Kidney (tissue), 14 donors: ENCODE data around the gene CRB3. TPM values are rescaled to one million over a fixed set of nuclear protein-coding genes. Genes with fewer than 3 reads are reported as not detected.
A peak's percentile ranks its signal among the peaks of the same experiment; 100 is the strongest.

ENCODE experiments used
- DNase-seq, 5 donors: peaks; one replicate each; pipeline ENCODE4 v3.0.0-alpha.2; 2013 to 2020
- FAIRE-seq: peaks from 2 replicates; lab custom pipeline; 2012; peaks lifted over from hg19 to GRCh38; lab: Jason Lieb, UNC
- H3K27ac ChIP-seq, 2 donors: one replicate each; pipeline ENCODE4 v1.7.0; 2013; ENCODE audit warnings: low read depth in 2 of 2, low read length in 2 of 2, inconsistent platforms in 1 of 2
- H3K27me3 ChIP-seq: one replicate; pipeline ENCODE4 v1.7.1; 2013; ENCODE audit warnings: low read length, inconsistent platforms; ENCODE audit not compliant: control insufficient read depth, insufficient read depth
- H3K36me3 ChIP-seq, 3 donors: one replicate each; pipeline versions ENCODE4 v1.7.0 to v1.7.1; 2013; ENCODE audit warnings: low read length in 3 of 3, control low read depth in 1 of 3, inconsistent platforms in 1 of 3; ENCODE audit not compliant: insufficient read depth in 3 of 3, control insufficient read depth in 2 of 3
- H3K4me1 ChIP-seq, 3 donors: one replicate each; pipeline versions ENCODE4 v1.7.0 to v1.7.1; 2013; ENCODE audit warnings: low read length in 3 of 3, inconsistent platforms in 1 of 3, low read depth in 1 of 3; ENCODE audit not compliant: control insufficient read depth in 2 of 3, insufficient read depth in 2 of 3
- H3K4me3 ChIP-seq, 3 donors: one replicate each; pipeline versions ENCODE4 v1.7.0 to v1.8.1; 2013; ENCODE audit warnings: low read length in 3 of 3, control low read depth in 1 of 3, inconsistent platforms in 1 of 3
- H3K9ac ChIP-seq, 3 donors: one replicate each; pipeline versions ENCODE4 v1.7.0 to v1.7.1; 2013; ENCODE audit warnings: low read length in 3 of 3, control low read depth in 1 of 3, inconsistent platforms in 1 of 3
- H3K9me3 ChIP-seq, 3 donors: one replicate each; pipeline versions ENCODE4 v1.7.0 to v1.7.1; 2013; ENCODE audit warnings: low read length in 3 of 3, control low read depth in 1 of 3, inconsistent platforms in 1 of 3; ENCODE audit not compliant: control insufficient read depth in 2 of 3, insufficient read depth in 1 of 3
- CTCF ChIP-seq: IDR thresholded peaks from 3 replicates; pipeline ENCODE4 v1.5.1; 2012; ENCODE audit warnings: mild to moderate bottlenecking, moderate library complexity, borderline replicate concordance; ENCODE audit not compliant: insufficient read depth; ENCODE audit errors: extremely low read depth
- intact Hi-C: fragments of 100-400 bp; cut with DNase I; formaldehyde crosslinking; loops from one replicate; pipeline ENCODE4 v1.11.1; 2022
- polyA plus RNA-seq: library from polyadenylated mRNA; stranded (reverse); fragments of 350-450 nt; fragmentation: Illumina TruSeq; extraction: RNeasy Lipid Tissue Mini Kit (QIAGEN cat#74804); gene quantifications from one replicate; pipeline ENCODE4 v1.2.3, GENCODE V29; 2014; ENCODE audit warnings: low read depth, low replicate concordance; ENCODE audit not compliant: insufficient read depth
- total RNA-seq: library from RNA; stranded (reverse); fragmentation: NEBNext Ultra II Directional; extraction: Animal tissue kit (Norgen Biotek cat#: 25700); gene quantifications from one replicate; pipeline ENCODE4 v1.2.1, GENCODE V29; 2021
- donor health status: control.
- donor health status: control.
- donor health status: control.
- donor health status: control.
- donor health status: control.
- donor health status: DM: yes; HTN: yes; CAD: no.
- donor health status: Normal renal cell carcinoma (clear cell type).

Gene CRB3
- total and polyA plus RNA-seq, 2 donors from 2014 or later: 51.9 to 58.2 TPM

GRCh38 chr19:6457958-6458694 is 5.9 kb upstream of the CRB3 start:
- no peak for TF ChIP-seq CTCF
- FAIRE-seq: no peak
- intact Hi-C loops: no loop called here
- Histone ChIP-seq H3K4me3 (peak overlapping the region in 1 of 3 donors; percentile 88), H3K27ac (no peak overlapping the region), H3K9me3 (no peaks in the 10 kb centered on the region), H3K9ac (peak overlapping the region in 1 of 3 donors; percentile 61), H3K27me3 (no peaks in the 10 kb centered on the region), H3K36me3 (peaks cover 6 to 21% (median 7%) of the 10 kb centered on the region in 3 donors), H3K4me1 (peaks cover 0 to 11% (median 3%) of the 10 kb centered on the region in 3 donors)
- DNase-seq: peak in 2 of 5 donors; percentile 14 to 50

DNA sequence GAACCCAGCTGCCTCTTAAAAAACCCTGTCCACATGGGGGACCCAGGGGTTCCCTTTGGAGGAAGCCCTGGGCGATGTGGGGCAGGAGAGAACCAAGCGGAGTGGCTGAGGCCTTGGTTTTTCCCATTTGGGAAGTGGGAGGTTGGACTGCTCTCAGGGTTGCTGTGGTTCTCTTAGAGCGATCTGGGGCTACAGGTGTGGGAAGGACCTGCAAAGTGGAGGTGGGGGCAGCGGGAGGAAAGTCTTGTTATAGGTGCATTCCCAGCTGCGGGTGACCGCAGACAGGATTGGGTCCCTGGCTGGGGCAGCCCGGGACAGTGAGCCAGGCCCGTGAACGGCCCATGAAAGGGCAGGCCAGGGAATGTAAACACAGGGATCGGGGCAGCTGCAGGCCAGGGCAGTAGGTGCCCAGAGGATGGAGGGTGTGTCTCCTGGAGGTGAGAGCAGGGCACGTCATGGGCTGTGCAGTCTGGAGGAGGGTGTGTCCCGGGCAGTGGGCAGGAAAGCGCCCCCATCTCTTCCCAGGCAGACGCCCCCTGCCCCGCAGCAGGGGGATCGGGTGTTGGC is 5.3 kb upstream of the CRB3 start:
- no peak for FAIRE-seq
- intact Hi-C loops: no loop called here

DNA sequence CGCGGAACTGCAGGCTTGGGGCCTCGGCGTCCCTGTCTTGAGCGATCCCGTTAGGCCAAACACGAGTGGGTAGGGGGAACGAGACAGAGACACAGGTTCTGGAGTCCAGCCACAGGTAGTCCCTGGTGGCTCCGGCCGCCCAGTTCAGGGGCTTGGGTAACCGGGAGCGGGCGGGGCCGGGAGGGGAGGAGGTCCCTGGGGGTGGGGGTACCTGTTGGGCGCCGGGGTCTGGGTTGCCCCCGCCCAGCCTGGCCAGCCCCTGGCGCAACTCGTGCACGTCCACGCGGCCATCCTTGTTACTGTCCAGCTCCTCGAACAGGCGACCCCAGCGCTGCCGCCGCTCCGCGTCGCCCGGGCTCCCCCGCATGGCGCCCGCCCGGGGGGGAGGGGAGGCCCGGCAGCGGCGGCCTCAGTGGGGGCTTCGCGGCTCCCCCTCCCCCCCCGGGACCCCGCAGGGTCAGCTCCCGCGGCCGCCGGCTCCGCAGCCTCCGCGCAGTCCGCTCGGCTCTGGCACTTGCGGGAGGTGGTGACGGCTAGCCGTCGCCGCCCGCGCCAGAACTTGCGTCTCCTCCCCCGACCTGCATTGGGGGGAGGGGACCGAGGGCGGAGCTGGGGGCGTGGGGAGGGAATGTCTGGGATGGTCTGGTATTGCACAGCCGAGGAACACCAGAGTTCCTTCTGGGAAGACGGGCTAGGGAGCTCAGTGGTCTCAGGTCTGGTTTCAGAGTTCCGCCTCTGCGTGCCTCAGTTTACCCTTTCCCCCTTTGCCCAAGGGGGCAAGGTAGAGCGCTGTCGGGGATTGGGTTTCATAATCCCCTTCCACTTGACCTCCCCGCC is 4.6 kb upstream of the CRB3 start, which contains the start of gene SLC25A23:
SLC25A23 (minus strand) TSS at position 531 of the 837 bp plus-strand sequence; CDS start at position 367, 164 bp downstream.
- Histone ChIP-seq H3K4me1 (peaks cover 0 to 11% (median 3%) of the 10 kb centered on the region in 3 donors), H3K9me3 (no peaks in the 10 kb centered on the region), H3K27ac (peak within 1 kb of the TSS; percentile 88 to 91), H3K36me3 (peaks cover 0 to 10% (median under 1%) of the 10 kb centered on the region in 3 donors), H3K9ac (peak within 1 kb of the TSS; percentile 60 to 67 (median 61)), H3K27me3 (no peaks in the 10 kb centered on the region), H3K4me3 (peak within 1 kb of the TSS; percentile 77 to 94 (median 88))
- intact Hi-C loops: no loop called here
- no peak for TF ChIP-seq CTCF
- DNase-seq (peak; percentile 87 to 92 (median 91)), FAIRE-seq (no peak)

More for the DNA sequence above, 5.3 kb upstream of the CRB3 start:
- H3K4me1 ChIP-seq: peaks cover 0 to 11% (median 3%) of the 10 kb centered on the region in 3 donors
- H3K27me3 ChIP-seq: no peaks in the 10 kb centered on the region
- H3K36me3 ChIP-seq: peaks cover 3 to 17% (median 6%) of the 10 kb centered on the region in 3 donors
- peak overlapping the region; percentile 56 to 88 (median 70) for H3K4me3 ChIP-seq
- TF ChIP-seq CTCF: no peak
- H3K9me3 ChIP-seq: no peaks in the 10 kb centered on the region
- peak overlapping the region in 2 of 3 donors; percentile 13 to 61 for H3K9ac ChIP-seq
- DNase-seq: peak in 2 of 5 donors; percentile 20 to 24
- no peak overlapping the region for H3K27ac ChIP-seq
